ENCODE data around the gene CLDN11. TPM values are rescaled to one million over a fixed set of nuclear protein-coding genes. Genes with fewer than 3 reads are reported as not detected.

CLDN11 gene
- total RNA-seq, 1 donor from 2014 or later = 0.70 TPM

- Mint-ChIP-seq H3K27ac (ENCODE audit: unreplicated experiment) (no peak overlapping the region), H3K9me3 (ENCODE audit: unreplicated experiment) (no peaks in the 10 kb centered on the region), H3K4me1 (ENCODE audit: low read depth, unreplicated experiment) (no peaks in the 10 kb centered on the region), H3K36me3 (ENCODE audit: low read depth, unreplicated experiment) (peaks cover 2% of the 10 kb centered on the region), H3K27me3 (ENCODE audit: low read depth, unreplicated experiment) (peaks cover 29% of the 10 kb centered on the region), H3K4me3 (ENCODE audit: unreplicated experiment) (no peak overlapping the region)
- H2AFZ ChIP-seq (ENCODE audit: low read depth, low read length) = no peak overlapping the region
- no peak for DNase-seq (ENCODE audit: low read depth)
- no peaks in the 10 kb centered on the region for H3K27me3 ChIP-seq (ENCODE audit: insufficient read depth, low read length)
- no peak overlapping the region for H3K4me3 ChIP-seq (ENCODE audit: insufficient read depth, low read depth, low read length)
- H3K9me3 ChIP-seq (ENCODE audit: insufficient read depth, low read depth, low read length) = no peaks in the 10 kb centered on the region
- no peaks in the 10 kb centered on the region for H4K20me1 ChIP-seq (ENCODE audit: insufficient read depth, low read length)
- no peak overlapping the region for H3K4me2 ChIP-seq (ENCODE audit: low read length)
- TF ChIP-seq CTCF (IDR thresholded peaks at IDR 0.05; ENCODE audit: insufficient read depth, low read depth, low read length) (no peak), EZH2 (IDR thresholded peaks at IDR 0.05; ENCODE audit: insufficient read depth, low read length) (no peak)
- H3K4me1 ChIP-seq (ENCODE audit: insufficient read depth, low read length) = no peaks in the 10 kb centered on the region
- H3K79me2 ChIP-seq (ENCODE audit: insufficient read depth, low read length) = no peaks in the 10 kb centered on the region
- FAIRE-seq = no peak
- no peak overlapping the region for H3K27ac ChIP-seq (ENCODE audit: low read depth, low read length)
- no peak overlapping the region for H3K9ac ChIP-seq (ENCODE audit: low read length)
- no peaks in the 10 kb centered on the region for H3K36me3 ChIP-seq (ENCODE audit: insufficient read depth, low read length)
Measured at GRCh38 chr3:170442947-170443346, 24.3 kb downstream of the CLDN11 start.

DNA sequence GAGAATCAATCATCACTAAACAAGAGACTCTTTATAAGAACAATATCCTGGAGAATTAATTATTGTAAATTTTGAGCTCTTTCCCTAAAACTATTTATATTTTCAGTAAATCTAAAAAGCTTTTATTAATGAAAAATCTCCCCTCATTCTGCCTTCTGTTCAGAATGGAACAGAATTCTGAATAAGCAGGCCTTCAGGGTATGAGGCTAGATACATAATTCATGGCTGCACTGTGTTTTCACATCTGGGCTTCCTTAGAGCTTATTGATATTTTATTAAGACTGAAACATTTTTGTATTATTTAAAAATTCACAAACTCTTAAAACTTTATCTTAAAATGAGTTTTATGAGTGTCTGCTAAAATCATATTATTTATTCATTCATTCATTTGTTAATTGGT lies 24.8 kb downstream of the CLDN11 start:
- H2AFZ ChIP-seq (ENCODE audit: low read depth, low read length) = no peak overlapping the region
- no peaks in the 10 kb centered on the region for H3K79me2 ChIP-seq (ENCODE audit: insufficient read depth, low read length)
- H3K9ac ChIP-seq (ENCODE audit: low read length) = no peak overlapping the region
- H3K4me3 ChIP-seq (ENCODE audit: insufficient read depth, low read depth, low read length) = no peak overlapping the region
- H3K27ac ChIP-seq (ENCODE audit: low read depth, low read length) = no peak overlapping the region
- H3K4me2 ChIP-seq (ENCODE audit: low read length) = no peak overlapping the region
- Mint-ChIP-seq H3K4me1 (ENCODE audit: low read depth, unreplicated experiment) (no peaks in the 10 kb centered on the region), H3K36me3 (ENCODE audit: low read depth, unreplicated experiment) (peaks cover 2% of the 10 kb centered on the region), H3K27me3 (ENCODE audit: low read depth, unreplicated experiment) (peaks cover 31% of the 10 kb centered on the region), H3K9me3 (ENCODE audit: unreplicated experiment) (no peaks in the 10 kb centered on the region), H3K4me3 (ENCODE audit: unreplicated experiment) (no peak overlapping the region), H3K27ac (ENCODE audit: unreplicated experiment) (no peak overlapping the region)
- H3K9me3 ChIP-seq (ENCODE audit: insufficient read depth, low read depth, low read length) = no peaks in the 10 kb centered on the region
- FAIRE-seq = no peak
- H4K20me1 ChIP-seq (ENCODE audit: insufficient read depth, low read length) = no peaks in the 10 kb centered on the region
- no peaks in the 10 kb centered on the region for H3K27me3 ChIP-seq (ENCODE audit: insufficient read depth, low read length)
- H3K4me1 ChIP-seq (ENCODE audit: insufficient read depth, low read length) = no peaks in the 10 kb centered on the region
- H3K36me3 ChIP-seq (ENCODE audit: insufficient read depth, low read length) = no peaks in the 10 kb centered on the region
- no peak for DNase-seq (ENCODE audit: low read depth)
- TF ChIP-seq CTCF (IDR thresholded peaks at IDR 0.05; ENCODE audit: insufficient read depth, low read depth, low read length) (no peak), EZH2 (IDR thresholded peaks at IDR 0.05; ENCODE audit: insufficient read depth, low read length) (no peak)

DNA sequence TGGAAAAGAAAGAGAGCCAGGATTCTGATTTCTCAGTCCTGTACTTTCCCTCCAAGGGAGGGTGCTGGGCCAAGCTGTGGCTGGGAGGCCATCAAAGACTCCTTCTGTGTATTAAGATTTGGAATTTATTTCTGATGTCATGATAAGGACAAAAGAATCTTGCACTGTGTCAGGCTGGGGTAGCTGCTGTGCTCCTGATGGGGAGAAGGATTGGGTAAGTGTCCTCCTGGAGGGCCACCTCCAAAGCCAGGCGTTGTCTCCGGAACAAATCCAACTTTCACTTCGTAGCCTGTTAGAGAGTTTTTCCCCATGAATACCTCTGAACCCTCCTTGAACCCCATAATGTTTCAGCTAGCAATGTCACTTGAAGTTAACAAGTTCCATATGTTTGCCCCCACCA lies 29.9 kb downstream of the CLDN11 start:
- H3K9me3 ChIP-seq (ENCODE audit: insufficient read depth, low read depth, low read length) = no peaks in the 10 kb centered on the region
- H3K79me2 ChIP-seq (ENCODE audit: insufficient read depth, low read length) = no peaks in the 10 kb centered on the region
- H3K4me1 ChIP-seq (ENCODE audit: insufficient read depth, low read length) = no peaks in the 10 kb centered on the region
- H3K4me2 ChIP-seq (ENCODE audit: low read length) = no peak overlapping the region
- H3K27me3 ChIP-seq (ENCODE audit: insufficient read depth, low read length) = no peaks in the 10 kb centered on the region
- DNase-seq (ENCODE audit: low read depth) (no peak), FAIRE-seq (no peak)
- Mint-ChIP-seq H3K4me1 (ENCODE audit: low read depth, unreplicated experiment) (no peaks in the 10 kb centered on the region), H3K9me3 (ENCODE audit: unreplicated experiment) (no peaks in the 10 kb centered on the region), H3K27me3 (ENCODE audit: low read depth, unreplicated experiment) (peaks cover 17% of the 10 kb centered on the region), H3K27ac (ENCODE audit: unreplicated experiment) (no peak overlapping the region), H3K36me3 (ENCODE audit: low read depth, unreplicated experiment) (peaks cover 2% of the 10 kb centered on the region), H3K4me3 (ENCODE audit: unreplicated experiment) (no peak overlapping the region)
- TF ChIP-seq EZH2 (IDR thresholded peaks at IDR 0.05; ENCODE audit: insufficient read depth, low read length) = no peak
- TF ChIP-seq CTCF (IDR thresholded peaks at IDR 0.05; ENCODE audit: insufficient read depth, low read depth, low read length) = no peak
- no peaks in the 10 kb centered on the region for H4K20me1 ChIP-seq (ENCODE audit: insufficient read depth, low read length)
- H3K9ac ChIP-seq (ENCODE audit: low read length) = no peak overlapping the region
- H3K27ac ChIP-seq (ENCODE audit: low read depth, low read length) = no peak overlapping the region
- no peak overlapping the region for H2AFZ ChIP-seq (ENCODE audit: low read depth, low read length)
- H3K4me3 ChIP-seq (ENCODE audit: insufficient read depth, low read depth, low read length) = no peak overlapping the region
- H3K36me3 ChIP-seq (ENCODE audit: insufficient read depth, low read length) = no peaks in the 10 kb centered on the region
